Measurements from ENCODE around the gene YWHAE. TPM values are rescaled to one million over a fixed set of nuclear protein-coding genes. Genes with fewer than 3 reads are reported as not detected.

YWHAE gene
- total RNA-seq, 1 experiment from 2014 or later = 1,404 TPM

DNA sequence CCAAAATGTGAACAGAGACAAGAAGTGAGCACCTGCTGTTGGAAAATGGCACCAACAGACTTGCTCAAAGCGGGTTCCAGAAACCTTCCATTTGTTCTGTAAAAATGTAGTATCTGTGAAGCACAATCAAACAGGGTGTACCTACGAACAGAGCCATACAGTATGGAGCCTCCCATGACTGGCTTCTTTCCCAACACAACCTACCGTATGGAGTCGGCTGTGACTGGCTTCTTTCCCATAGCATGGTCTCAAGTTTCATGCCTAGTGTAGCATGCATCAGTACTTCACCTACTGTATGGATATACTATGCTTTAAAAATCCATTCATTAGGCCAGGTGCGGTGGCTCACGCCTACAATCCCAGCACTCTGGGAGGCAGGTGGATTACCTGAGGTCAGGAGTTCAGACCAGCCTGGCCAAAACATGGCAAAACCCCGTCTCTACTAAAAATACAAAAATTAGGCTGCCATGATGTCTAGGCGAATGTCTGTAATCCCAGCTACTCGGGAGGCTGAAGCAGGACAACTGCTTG, 26.2 kb downstream of the YWHAE start:
- BruUV-seq (replicated peaks) = no TSS peak
- ChIA-PET CTCF (no interaction called here), POLR2A (ENCODE audit: low non-redundant PET) (no interaction called here)
- no peaks in the 10 kb centered on the region for H3K9me3 ChIP-seq (ENCODE audit: low read depth, low read length, poor library complexity, severe bottlenecking)
- H3K4me1 ChIP-seq (ENCODE audit: insufficient read depth, low read length, poor library complexity, severe bottlenecking) = peaks cover 38% of the 10 kb centered on the region
- H3K27me3 ChIP-seq (replicated peaks; ENCODE audit: insufficient read depth, low read depth, low read length, poor library complexity) = no peaks in the 10 kb centered on the region
- no peak overlapping the region for H3K4me3 ChIP-seq (ENCODE audit: low read depth, low read length, poor library complexity, severe bottlenecking)
- no peak overlapping the region for H3K27ac ChIP-seq (ENCODE audit: low read depth, low read length, poor library complexity, severe bottlenecking)
- TF ChIP-seq, protein P1, sequence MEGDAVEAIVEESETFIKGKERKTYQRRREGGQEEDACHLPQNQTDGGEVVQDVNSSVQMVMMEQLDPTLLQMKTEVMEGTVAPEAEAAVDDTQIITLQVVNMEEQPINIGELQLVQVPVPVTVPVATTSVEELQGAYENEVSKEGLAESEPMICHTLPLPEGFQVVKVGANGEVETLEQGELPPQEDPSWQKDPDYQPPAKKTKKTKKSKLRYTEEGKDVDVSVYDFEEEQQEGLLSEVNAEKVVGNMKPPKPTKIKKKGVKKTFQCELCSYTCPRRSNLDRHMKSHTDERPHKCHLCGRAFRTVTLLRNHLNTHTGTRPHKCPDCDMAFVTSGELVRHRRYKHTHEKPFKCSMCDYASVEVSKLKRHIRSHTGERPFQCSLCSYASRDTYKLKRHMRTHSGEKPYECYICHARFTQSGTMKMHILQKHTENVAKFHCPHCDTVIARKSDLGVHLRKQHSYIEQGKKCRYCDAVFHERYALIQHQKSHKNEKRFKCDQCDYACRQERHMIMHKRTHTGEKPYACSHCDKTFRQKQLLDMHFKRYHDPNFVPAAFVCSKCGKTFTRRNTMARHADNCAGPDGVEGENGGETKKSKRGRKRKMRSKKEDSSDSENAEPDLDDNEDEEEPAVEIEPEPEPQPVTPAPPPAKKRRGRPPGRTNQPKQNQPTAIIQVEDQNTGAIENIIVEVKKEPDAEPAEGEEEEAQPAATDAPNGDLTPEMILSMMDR (conservative IDR thresholded peaks at IDR 0.05; ENCODE audit: low read depth, low read length) = no peak
- TF ChIP-seq EZH2 (IDR thresholded peaks at IDR 0.05; ENCODE audit: borderline replicate concordance, low read depth, low read length, poor library complexity, severe bottlenecking) = no peak
- intact Hi-C loops (cut with micrococcal nuclease; ENCODE audit: unreplicated experiment) = no loop called here
- H3K36me3 ChIP-seq (ENCODE audit: insufficient read depth, low read length, poor library complexity, severe bottlenecking) = peaks cover 19% of the 10 kb centered on the region
- DNase-seq (ENCODE audit: low spot score) = no peak

DNA sequence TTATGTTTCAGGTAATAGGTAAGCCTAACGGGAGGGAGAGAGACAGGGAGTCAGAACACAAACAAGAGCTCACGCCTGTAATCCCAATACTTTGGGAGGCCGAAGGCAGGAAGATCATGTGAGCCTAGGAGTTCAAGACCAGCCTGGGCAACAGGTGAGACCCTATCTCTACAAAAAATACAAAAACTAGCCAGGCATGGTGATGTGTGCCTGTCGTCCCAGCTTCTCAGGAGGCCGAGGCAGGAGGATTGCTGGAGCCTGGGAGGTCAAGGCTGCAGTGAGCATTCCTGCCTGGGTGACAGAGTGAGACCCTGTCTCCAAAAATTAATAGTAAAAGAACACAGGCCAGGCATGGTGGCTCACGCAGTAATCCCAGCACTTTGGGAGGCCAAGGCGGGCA, 27.4 kb downstream of the YWHAE start:
- intact Hi-C loops (cut with micrococcal nuclease; ENCODE audit: unreplicated experiment) = no loop called here
- no peak for DNase-seq (ENCODE audit: low spot score)
- no peak for TF ChIP-seq EZH2 (IDR thresholded peaks at IDR 0.05; ENCODE audit: borderline replicate concordance, low read depth, low read length, poor library complexity, severe bottlenecking)
- TF ChIP-seq, protein P1 (conservative IDR thresholded peaks at IDR 0.05; ENCODE audit: low read depth, low read length) = no peak

DNA sequence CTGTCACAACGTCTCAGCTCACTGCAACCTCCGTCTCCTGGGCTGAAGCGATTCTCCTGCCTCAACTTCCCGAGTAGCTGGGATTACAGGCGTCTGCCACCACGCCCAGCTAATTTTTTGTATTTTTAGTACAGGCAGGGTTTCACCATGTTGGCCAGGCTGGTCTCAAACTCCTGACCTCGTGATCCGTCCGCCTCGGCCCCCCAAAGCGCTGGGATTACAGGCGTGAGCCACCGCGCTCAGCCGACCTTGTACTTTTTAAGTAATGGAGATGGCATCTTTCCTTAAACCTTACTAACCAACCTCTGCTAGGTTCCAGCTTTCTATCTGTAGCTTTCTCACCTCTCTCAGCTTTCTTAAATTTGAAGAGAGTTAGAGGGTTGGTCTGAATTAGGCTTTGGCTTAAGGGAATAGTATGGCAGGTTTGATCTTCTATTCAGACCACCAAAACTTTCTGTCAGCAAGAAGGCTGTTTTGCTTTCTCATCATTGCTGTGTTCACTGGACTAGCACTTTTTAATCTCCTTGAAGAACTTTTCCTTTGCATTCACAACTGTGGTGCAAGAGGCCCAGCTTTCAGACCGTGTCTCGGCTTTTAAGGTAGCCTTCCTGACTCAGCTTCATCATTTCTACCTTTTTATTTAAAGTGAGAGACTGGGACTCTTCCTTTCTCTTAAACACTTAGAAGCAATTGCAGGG, 28.0 kb downstream of the YWHAE start:
- peaks cover 11% of the 10 kb centered on the region for H3K36me3 ChIP-seq (ENCODE audit: insufficient read depth, low read length, poor library complexity, severe bottlenecking)
- H3K4me3 ChIP-seq (ENCODE audit: low read depth, low read length, poor library complexity, severe bottlenecking) = no peak overlapping the region
- TF ChIP-seq, protein P1 (conservative IDR thresholded peaks at IDR 0.05; ENCODE audit: low read depth, low read length) = no peak
- no peak for TF ChIP-seq EZH2 (IDR thresholded peaks at IDR 0.05; ENCODE audit: borderline replicate concordance, low read depth, low read length, poor library complexity, severe bottlenecking)
- H3K27ac ChIP-seq (ENCODE audit: low read depth, low read length, poor library complexity, severe bottlenecking) = peak overlapping the region; percentile 43
- no peaks in the 10 kb centered on the region for H3K9me3 ChIP-seq (ENCODE audit: low read depth, low read length, poor library complexity, severe bottlenecking)
- POLR2A ChIA-PET (ENCODE audit: low non-redundant PET) = no interaction called here
- peaks cover 29% of the 10 kb centered on the region for H3K4me1 ChIP-seq (ENCODE audit: insufficient read depth, low read length, poor library complexity, severe bottlenecking)
- no TSS peak for BruUV-seq (replicated peaks)
- no peak for DNase-seq (ENCODE audit: low spot score)
- CTCF ChIA-PET = interaction anchor here (0.7 kb wide), 1 partner anchor 99 kb away, joined by 6 read pairs; no protein-coding TSS in a partner anchor
- intact Hi-C loops (cut with micrococcal nuclease; ENCODE audit: unreplicated experiment) = no loop called here
- no peaks in the 10 kb centered on the region for H3K27me3 ChIP-seq (replicated peaks; ENCODE audit: insufficient read depth, low read depth, low read length, poor library complexity)

More for the DNA sequence above, 27.4 kb downstream of the YWHAE start:
- Histone ChIP-seq H3K4me1 (ENCODE audit: insufficient read depth, low read length, poor library complexity, severe bottlenecking) (peaks cover 29% of the 10 kb centered on the region), H3K27me3 (replicated peaks; ENCODE audit: insufficient read depth, low read depth, low read length, poor library complexity) (no peaks in the 10 kb centered on the region), H3K9me3 (ENCODE audit: low read depth, low read length, poor library complexity, severe bottlenecking) (no peaks in the 10 kb centered on the region), H3K36me3 (ENCODE audit: insufficient read depth, low read length, poor library complexity, severe bottlenecking) (peaks cover 11% of the 10 kb centered on the region), H3K27ac (ENCODE audit: low read depth, low read length, poor library complexity, severe bottlenecking) (peak overlapping the region; percentile 43), H3K4me3 (ENCODE audit: low read depth, low read length, poor library complexity, severe bottlenecking) (no peak overlapping the region)
- BruUV-seq (replicated peaks) = no TSS peak
- POLR2A ChIA-PET (ENCODE audit: low non-redundant PET) = no interaction called here
- CTCF ChIA-PET = no interaction called here

All from A673 (cell line).